Sigmoid colon (tissue), 7 donors: ENCODE results near the gene CDCA4. TPM values are rescaled to one million over a fixed set of nuclear protein-coding genes. Genes with fewer than 3 reads are reported as not detected.

Experiments
- DNase-seq: peaks from one replicate; pipeline ENCODE4 v3.0.0-alpha.2; 2019
- H3K27ac ChIP-seq, 4 donors: fragments of 200-600 bp; sonication (generic); one replicate each; pipeline ENCODE4 v1.5.1; 2016 to 2019; ENCODE audit warnings: mild to moderate bottlenecking in 1 of 4
- H3K27me3 ChIP-seq, 3 donors: fragments of 200-600 bp; sonication (generic); one replicate each; pipeline ENCODE4 v1.5.1; 2019; ENCODE audit warnings: mild to moderate bottlenecking in 1 of 3
- H3K36me3 ChIP-seq, 4 donors: fragments of 200-600 bp; sonication (generic); one replicate each; pipeline ENCODE4 v1.5.1; 2016 to 2019
- H3K4me1 ChIP-seq, 4 donors: fragments of 200-600 bp; sonication (generic); one replicate each; pipeline ENCODE4 v1.5.1; 2017 to 2019
- H3K4me3 ChIP-seq, 4 donors: fragments of 200-600 bp; sonication (generic); one replicate each; pipeline ENCODE4 v1.5.1; 2017 to 2019; ENCODE audit warnings: mild to moderate bottlenecking in 2 of 4, moderate library complexity in 1 of 4
- H3K9me3 ChIP-seq, 4 donors: fragments of 200-600 bp in 3 of 4; sonication (generic) in 3 of 4; one replicate each; pipeline versions ENCODE4 v1.5.1 to v1.6.1; 2013 to 2019
- CTCF ChIP-seq, 4 experiments: fragments of 450-650 bp in 3 of 4; fragments of 200-600 bp in 1 of 4; IDR thresholded peaks; one replicate each; pipeline ENCODE4 v1.5.1; 2016 to 2019; ENCODE audit warnings: antibody characterized with exemption in 4 of 4, mild to moderate bottlenecking in 3 of 4, moderate library complexity in 2 of 4
- EP300 ChIP-seq, 4 donors: sonication (generic); formaldehyde crosslinking; IDR thresholded peaks; one replicate each; pipeline ENCODE4 v1.6.1; 2017; ENCODE audit warnings: antibody characterized with exemption in 4 of 4
- POLR2A ChIP-seq, 2 donors: fragments of 450-650 bp; IDR thresholded peaks; one replicate each; pipeline ENCODE4 v1.6.1; 2016; ENCODE audit warnings: antibody characterized with exemption in 2 of 2, mild to moderate bottlenecking in 2 of 2, moderate library complexity in 2 of 2
- POLR2AphosphoS5 ChIP-seq, 4 donors: sonication (generic); formaldehyde crosslinking; IDR thresholded peaks; one replicate each; pipeline ENCODE4 v1.6.1; 2017; ENCODE audit warnings: antibody characterized with exemption in 4 of 4
- WGBS, 2 donors: extraction: QIAGEN DNeasy Blood & Tissue Kit; methylation state at CpG; one replicate each; pipeline ENCODE4 v1.1.7; 2013; 5-methylcytosine and 5-hydroxymethylcytosine counted together
- intact Hi-C: fragments of 100-400 bp; cut with DNase I; formaldehyde crosslinking; loops from one replicate; pipeline ENCODE4 v1.15.1; 2023
- polyA plus RNA-seq, 3 donors: library from polyadenylated mRNA; stranded (reverse); fragments of 200-250 nt; gene quantifications; one replicate each; pipeline ENCODE4 v1.2.3, GENCODE V29; 2013
- total RNA-seq, 4 donors: library from RNA; depleted of rRNA; stranded (reverse); fragments of >200 nt; gene quantifications; one replicate each; pipeline ENCODE4 v1.1.0, GENCODE V29; 2016
- donor health status: healthy with polysubstance abuse.
- donor health status: Bipolar disorder and iron deficiency.
- donor health status: healthy.

Gene CDCA4
- total and polyA plus RNA-seq, 7 donors = 2.4 to 11.3 (median 5.4) TPM

- peaks cover 0 to 8% (median 6%) of the 10 kb centered on the region in 4 donors for H3K4me1 ChIP-seq
- H3K27ac ChIP-seq = no peak overlapping the region
- H3K27me3 ChIP-seq = no peaks in the 10 kb centered on the region
- intact Hi-C loops = no loop called here
- DNase-seq = no peak
- TF ChIP-seq POLR2A (IDR thresholded peaks at IDR 0.05) = no peak
- no peak for TF ChIP-seq POLR2AphosphoS5 (IDR thresholded peaks at IDR 0.05)
- no peak for TF ChIP-seq EP300 (IDR thresholded peaks at IDR 0.05)
- TF ChIP-seq CTCF (IDR thresholded peaks at IDR 0.05) = no peak
- H3K4me3 ChIP-seq = no peak overlapping the region
- 91 to 94% methylated on average over 15 of the region's 15 CpGs for WGBS, 2 donors
- H3K36me3 ChIP-seq = no peaks in the 10 kb centered on the region
- H3K9me3 ChIP-seq = no peaks in the 10 kb centered on the region
These were observed 33.1 kb upstream of the CDCA4 start for GRCh38 chr14:105053996-105054395.

- WGBS, 2 donors = 77 to 85% methylated on average over 6 of the region's 6 CpGs
- no peak for DNase-seq
- H3K4me1 ChIP-seq = peaks cover 0 to 2% (median under 1%) of the 10 kb centered on the region in 4 donors
- no peak overlapping the region for H3K4me3 ChIP-seq
- no peaks in the 10 kb centered on the region for H3K36me3 ChIP-seq
- H3K9me3 ChIP-seq = no peaks in the 10 kb centered on the region
- no peak overlapping the region for H3K27ac ChIP-seq
- TF ChIP-seq EP300 (IDR thresholded peaks at IDR 0.05) (no peak), POLR2A (IDR thresholded peaks at IDR 0.05) (no peak)
- no peaks in the 10 kb centered on the region for H3K27me3 ChIP-seq
- intact Hi-C loops = no loop called here
These were observed 32.5 kb upstream of the CDCA4 start for GRCh38 chr14:105053421-105053820.

DNA sequence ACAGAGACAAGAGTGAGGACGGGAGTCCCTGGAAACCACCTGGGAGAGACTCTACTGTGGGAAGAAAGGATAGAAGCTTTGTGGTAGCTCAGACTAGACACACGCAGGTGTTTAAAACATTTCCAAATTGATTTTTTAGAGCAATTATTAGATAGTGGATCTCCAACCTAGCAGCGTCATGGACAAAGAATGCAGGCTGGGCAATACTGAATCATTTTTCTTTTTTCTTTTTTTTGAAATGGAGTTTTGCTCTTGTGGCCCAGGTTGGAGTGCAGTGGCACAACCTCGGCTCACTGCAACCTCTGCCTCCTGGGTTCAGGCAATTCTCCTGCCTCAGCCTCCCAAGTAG lies 31.2 kb upstream of the CDCA4 start:
- WGBS, 2 donors = 82 to 85% methylated on average over 4 of the region's 4 CpGs
- no peak overlapping the region for H3K27ac ChIP-seq
- H3K4me1 ChIP-seq = no peaks in the 10 kb centered on the region
- H3K36me3 ChIP-seq = no peaks in the 10 kb centered on the region
- intact Hi-C loops = no loop called here
- H3K4me3 ChIP-seq = no peak overlapping the region
- TF ChIP-seq EP300 (IDR thresholded peaks at IDR 0.05) (no peak), POLR2AphosphoS5 (IDR thresholded peaks at IDR 0.05) (no peak), CTCF (IDR thresholded peaks at IDR 0.05) (no peak), POLR2A (IDR thresholded peaks at IDR 0.05) (no peak)
- no peak for DNase-seq
- no peaks in the 10 kb centered on the region for H3K27me3 ChIP-seq
- no peaks in the 10 kb centered on the region for H3K9me3 ChIP-seq

- Histone ChIP-seq H3K9me3 (no peaks in the 10 kb centered on the region), H3K4me1 (no peaks in the 10 kb centered on the region), H3K36me3 (no peaks in the 10 kb centered on the region), H3K4me3 (no peak overlapping the region), H3K27ac (no peak overlapping the region), H3K27me3 (no peaks in the 10 kb centered on the region)
- WGBS, 2 donors = 95 to 96% methylated on average over 59 of the region's 59 CpGs
- no peak for DNase-seq
- TF ChIP-seq EP300 (IDR thresholded peaks at IDR 0.05) = no peak
- no peak for TF ChIP-seq POLR2A (IDR thresholded peaks at IDR 0.05)
- TF ChIP-seq CTCF (IDR thresholded peaks at IDR 0.05) = no peak
- no peak for TF ChIP-seq POLR2AphosphoS5 (IDR thresholded peaks at IDR 0.05)
- intact Hi-C loops = no loop called here
These were observed 30.6 kb upstream of the CDCA4 start for GRCh38 chr14:105051182-105052109.

GRCh38 chr14:105050551-105050897 lies 29.6 kb upstream of the CDCA4 start:
- WGBS, 2 donors = 24 to 61% methylated on average over 10 of the region's 10 CpGs
- Histone ChIP-seq H3K9me3 (no peaks in the 10 kb centered on the region), H3K27ac (no peak overlapping the region), H3K36me3 (no peaks in the 10 kb centered on the region), H3K4me1 (peaks cover 0 to 1% (median under 1%) of the 10 kb centered on the region in 4 donors), H3K27me3 (no peaks in the 10 kb centered on the region), H3K4me3 (no peak overlapping the region)
- intact Hi-C loops = no loop called here
- peak; percentile 63 for DNase-seq
- TF ChIP-seq EP300 (IDR thresholded peaks at IDR 0.05) (no peak), POLR2A (IDR thresholded peaks at IDR 0.05) (no peak), POLR2AphosphoS5 (IDR thresholded peaks at IDR 0.05) (no peak), CTCF (IDR thresholded peaks at IDR 0.05) (no peak)
